EL (cell line): ENCODE results near the gene STX18.
"Not testable (repeated sequence)": the region's sequence is repeated elsewhere in the genome, so short reads cannot be mapped to it uniquely, and the experiment has no call there.

Source experiments
- DNase-seq: peaks from one replicate; pipeline ENCODE4 v3.0.0-alpha.2; 2016

The STX18 gene

DNA sequence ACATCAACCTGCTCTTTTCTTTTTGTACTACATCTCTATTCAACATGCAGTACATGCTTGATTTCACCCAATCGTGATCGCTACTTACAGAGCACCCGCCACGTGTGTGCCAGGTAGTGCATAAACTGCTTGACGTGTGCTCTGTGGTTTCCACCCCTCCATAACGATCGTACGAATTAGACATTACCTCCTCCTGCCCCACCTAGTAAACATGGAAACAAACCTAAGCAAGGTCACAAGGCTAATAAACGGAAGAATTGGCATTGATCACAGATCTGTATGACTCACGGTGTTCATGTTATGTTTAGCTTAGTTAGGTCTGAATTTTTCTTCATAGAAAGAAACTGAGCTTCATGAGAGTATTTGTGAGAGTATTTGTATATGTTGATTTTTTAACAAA lies 64.1 kb downstream of the STX18 start:
- DNase-seq: no peak

DNA sequence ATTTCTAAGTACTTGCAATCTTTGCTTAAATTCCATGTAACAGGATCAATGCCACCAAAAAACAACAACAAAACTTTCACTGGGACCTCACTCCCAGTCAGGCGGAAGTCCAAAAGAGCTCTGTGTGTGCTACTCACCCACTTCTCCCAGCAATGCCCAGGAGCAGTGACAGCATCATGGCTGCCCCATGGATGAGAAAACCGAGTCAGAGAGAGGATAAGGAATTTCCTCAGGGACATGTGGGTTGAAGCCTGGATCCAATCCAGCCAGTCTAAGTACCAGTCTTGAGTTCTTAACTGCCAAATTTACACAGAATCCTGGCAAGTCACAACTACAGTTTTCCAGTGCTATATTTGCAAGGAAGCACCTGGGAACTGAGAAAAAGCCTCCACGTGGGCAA lies 64.5 kb downstream of the STX18 start:
- peak; percentile 21 for DNase-seq

DNA sequence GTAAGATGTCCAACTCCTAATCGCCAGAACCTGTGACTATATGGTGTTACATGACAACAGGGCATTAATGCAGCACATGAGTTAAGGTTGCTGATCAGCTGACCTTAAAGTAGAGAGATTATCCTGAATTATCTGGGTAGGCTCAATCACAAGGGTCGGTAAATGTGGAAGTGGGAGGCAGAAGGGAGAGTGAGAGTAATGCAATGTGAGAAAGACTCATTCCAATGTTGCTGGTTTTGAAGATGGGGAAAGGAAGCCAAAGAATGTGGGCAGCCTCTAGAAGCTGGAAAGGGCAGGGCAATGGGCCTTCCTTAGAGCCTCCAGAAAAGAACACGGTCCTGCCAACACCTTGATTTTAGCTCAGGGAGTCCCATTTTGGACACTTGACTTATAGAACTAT lies 67.4 kb downstream of the STX18 start:
- no peak for DNase-seq

DNA sequence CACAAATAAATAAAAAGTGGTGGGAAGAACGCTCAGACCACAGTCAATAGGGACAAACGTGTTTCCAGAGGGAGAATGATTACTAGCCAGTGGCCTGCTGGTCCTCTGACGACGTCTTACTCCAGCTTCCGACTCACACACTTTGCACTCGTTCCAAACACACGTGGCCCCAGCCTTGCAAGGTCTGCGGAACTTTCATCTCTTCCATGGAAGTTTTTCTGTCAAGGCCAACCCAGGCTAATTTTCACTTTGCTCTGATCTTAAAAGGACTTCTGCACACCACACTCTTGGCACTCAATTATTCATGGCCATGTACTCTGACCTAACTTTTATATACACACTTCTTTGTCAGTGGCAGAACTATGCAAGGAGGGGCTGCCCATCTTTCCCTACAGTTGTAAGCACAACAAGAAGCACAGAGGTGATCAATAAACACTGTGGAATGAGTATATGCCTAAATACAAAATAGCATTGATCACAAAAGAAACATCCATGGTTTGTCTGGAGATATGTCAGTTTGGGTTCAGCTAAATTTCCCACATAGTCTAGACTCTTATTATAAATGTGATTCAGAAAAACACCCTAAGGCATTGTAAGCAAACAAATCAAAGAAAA lies 69.4 kb downstream of the STX18 start:
- DNase-seq: no peak

DNA sequence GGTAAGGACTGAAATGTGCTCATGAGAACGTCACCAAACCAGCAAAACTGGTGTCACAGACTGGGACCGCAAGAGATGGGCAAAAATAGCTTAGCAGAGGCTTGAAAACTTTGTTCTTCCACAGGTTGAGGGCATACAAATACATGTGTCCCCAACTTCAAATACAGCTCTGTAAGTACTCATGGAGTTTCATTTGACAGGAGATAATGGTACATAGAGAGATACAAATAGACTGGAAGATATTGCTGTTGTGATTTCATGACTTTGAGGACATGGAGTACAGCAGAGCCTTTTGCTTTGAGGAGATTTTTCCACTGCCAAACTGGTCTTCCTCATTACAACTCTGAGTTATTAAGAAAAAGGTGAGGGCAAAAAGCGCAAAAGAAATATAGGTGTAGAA lies 70.7 kb downstream of the STX18 start:
- DNase-seq: no peak

DNA sequence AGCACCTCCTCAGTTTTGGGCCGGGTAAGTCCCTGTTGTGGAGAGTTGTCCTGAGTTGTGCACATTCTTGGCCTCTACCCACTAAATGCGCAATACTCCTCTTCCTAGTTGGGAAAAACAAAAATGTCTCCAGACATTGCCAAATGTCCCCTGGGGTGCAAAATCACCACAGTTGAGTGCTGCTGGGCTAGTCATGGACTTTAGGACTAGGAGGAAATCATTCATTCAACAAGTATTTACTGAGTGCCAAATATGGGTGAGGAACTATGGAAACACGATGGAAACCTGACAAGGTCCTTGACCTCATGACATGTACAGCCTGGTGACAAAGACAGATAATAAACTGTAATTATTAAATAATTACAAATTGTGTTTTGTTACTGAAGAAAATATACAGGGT lies 71.6 kb downstream of the STX18 start:
- DNase-seq: no peak

DNA sequence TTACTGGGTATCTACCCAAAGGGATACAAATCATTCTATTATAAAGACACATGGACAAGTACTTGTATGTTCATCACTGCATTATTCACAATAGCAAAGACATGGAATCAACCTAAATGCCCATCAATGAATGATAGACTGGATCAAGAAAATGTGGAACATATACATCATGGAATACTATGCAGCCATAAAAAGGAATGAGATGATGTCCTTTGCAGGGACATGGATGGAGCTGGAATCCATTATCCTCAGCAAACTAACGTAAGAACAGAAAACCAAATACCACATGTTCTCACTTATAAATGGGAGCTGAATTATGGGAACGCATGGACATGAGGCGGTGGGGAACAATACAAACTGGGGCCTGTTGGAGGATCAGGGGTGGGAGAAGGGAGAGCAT lies 76.6 kb downstream of the STX18 start:
- not testable (repeated sequence) for DNase-seq

DNA sequence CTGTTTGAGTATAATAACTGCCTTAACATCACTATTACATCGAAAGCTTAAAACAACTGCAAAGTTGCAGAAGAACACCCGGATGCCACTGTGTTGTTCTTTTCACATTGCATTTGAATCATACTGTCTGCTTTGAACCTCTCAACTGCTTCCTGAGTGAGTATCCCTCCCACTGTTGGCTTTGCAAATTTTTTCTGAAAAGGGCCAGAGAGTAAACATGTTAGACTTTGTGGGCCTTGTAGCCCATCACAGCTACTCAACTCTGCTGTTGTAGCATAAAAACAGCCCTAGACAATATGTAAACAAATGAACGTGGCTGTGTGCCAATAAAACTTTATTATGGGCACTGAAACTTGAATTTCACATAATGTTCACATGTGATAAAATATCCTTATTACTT lies 78.9 kb downstream of the STX18 start:
- DNase-seq: no peak

DNA sequence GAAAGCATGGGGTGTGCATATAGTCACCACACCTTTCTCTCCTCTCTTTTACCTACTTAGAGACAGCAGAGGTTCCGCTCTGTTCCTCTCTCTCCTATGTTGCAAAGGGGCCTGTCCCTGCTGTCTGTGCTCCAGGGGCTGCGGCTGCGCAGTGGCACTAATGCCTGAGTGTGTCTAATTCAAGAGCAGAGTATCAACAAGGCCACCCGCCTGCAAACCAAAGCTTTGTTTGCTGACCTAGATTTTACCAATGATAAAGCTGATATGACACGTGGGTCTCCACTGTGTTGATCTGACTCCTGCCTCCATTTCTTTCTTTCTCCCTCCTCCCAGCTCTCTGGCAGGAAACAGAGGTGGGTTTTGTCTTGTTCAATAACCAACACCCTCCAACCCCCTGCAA lies 80.0 kb downstream of the STX18 start:
- DNase-seq: no peak

DNA sequence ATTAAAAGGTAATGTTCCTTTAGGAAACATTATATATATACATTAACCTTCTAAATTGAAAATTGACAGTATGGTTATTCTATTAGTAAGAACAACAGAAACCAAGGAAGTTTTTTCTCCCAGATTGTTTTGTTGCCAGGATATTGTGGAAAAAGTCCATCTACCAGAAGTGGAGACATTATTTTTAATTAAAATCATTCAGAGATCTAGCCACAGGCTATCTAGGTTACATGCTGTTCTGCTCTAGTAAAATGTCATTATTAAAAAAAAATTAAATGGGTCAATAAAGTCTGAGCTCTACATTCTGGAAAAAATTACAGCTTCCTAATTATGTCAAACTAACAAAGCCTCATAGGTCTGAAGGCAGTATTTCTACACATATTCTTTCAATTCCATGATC lies 80.7 kb downstream of the STX18 start:
- DNase-seq: no peak

DNA sequence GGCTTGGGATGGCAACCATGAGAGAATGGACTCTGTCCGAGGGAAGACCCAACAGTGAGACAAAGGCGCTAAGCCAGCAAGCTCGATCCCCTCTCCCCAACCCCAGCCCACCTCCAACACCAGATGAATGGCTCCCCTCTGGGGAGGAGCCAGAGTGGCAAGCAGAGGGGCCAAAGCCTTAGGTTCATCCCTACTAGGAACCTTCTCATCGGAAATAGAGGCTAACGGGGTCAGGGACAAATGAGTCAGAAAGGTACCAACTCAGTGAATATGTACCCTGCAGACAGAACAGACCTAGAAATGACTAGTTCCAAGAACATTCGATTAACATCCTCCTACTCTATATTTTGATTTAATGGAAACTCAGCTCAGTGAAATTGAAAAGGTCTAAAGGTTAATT lies 81.1 kb downstream of the STX18 start:
- DNase-seq: no peak

DNA sequence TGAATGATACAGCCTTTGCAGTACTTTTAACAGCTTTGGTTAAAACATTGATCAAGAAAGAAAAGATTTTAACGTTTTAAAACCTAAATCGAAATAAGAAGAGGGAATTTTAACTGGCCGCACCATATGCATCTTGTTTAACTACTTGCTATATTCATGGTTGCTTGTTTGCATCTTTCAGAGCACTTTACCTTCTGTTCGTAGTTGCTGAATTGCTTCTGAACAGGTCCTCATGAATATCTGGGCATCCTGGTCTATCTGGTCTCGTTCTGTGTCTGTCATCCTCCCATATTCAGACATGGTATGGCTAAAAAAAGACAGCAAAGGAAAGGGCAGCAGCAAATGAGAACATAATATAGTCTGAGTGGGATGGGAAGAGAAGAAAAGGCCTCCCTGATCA lies 82.7 kb downstream of the STX18 start:
- DNase-seq: no peak

DNA sequence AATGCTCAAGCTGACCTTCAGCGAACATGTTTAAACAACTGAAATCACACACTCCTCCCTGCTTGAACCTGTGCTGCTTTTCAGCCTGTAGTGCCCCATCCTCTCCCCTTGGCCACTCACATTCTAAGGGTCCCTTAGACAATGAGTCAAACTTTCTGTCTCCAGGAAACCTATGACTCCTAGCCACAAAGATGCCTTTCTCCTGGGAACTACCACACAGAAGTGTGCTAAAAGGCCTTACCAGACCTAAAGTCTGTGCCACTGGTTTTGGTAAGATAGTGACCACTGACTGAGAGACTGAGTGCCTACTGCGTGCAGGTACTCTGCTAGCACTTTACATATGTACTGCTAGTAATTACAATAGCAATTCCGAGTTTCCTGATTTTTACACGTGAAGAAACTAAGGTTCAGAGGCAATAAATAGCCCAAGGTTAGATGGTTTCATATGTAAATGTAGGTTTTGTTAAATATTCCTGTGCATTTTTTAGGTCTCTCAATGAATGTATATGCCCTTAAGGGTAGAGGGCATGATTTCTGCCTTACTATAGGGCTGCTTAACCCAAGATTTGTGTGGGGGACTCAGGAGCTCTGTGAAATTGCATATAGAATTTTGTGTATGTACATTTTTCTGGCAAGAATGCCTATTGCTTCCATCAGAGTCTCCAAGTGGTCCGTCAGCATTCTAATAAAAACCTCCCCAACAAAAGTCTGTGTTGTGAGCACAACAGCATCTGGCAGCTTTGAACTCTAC lies 83.9 kb downstream of the STX18 start:
- peak; percentile 60 for DNase-seq

DNA sequence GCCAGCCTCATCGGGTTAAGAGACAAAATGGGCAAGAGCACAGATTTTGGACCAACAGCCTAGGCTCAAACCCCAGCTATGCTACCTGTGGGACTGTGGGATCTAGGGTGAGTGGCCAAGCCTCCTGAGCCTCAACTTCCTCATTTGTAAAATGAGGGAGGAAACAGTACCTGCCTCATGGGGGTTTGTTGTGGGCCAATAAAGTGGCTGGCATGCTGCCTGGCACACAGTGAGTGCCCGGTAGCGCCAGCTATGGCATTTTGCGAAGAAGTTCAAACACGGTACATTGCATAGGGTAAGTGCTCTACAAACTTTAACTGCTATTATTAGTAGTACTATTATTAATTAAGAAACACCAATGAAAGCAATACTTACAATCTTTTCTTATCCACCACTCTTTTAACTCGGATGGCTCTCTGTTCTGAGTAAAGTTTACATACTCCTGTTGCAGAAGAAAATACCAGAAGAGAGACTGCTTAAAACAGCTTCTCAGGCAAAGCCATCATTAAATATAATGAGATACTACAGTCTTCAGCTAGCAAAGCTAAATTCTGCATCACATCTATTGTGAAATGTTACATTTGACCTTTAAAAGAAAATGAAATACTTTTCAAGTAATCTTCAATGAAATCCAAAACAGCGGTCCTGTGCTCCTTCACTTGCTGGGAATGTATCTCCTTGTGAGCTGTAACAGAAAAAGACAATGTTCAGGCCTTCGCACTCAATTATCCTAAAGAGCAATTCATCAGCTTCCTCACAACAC lies 84.9 kb downstream of the STX18 start:
- DNase-seq: no peak

DNA sequence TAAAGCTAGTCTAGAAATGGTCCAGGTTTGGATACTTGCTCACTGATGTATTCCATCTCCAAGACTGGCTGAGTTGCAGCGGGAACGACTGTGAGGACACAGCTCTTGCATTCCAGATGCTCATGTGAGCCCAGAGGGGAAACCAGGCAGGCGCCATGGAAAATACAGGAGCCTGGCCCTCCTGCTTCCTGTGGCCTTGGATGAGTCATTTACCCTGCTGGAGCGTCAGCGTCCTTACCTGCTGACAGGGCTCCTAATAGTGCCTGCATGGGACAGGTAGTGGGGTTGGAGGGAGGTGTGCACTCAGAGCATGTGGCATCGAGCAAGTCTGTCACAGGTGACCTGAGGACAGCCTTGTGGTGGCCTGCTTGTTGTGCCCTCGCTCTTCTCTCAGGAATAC lies 85.5 kb downstream of the STX18 start:
- DNase-seq: peak; percentile 17

DNA sequence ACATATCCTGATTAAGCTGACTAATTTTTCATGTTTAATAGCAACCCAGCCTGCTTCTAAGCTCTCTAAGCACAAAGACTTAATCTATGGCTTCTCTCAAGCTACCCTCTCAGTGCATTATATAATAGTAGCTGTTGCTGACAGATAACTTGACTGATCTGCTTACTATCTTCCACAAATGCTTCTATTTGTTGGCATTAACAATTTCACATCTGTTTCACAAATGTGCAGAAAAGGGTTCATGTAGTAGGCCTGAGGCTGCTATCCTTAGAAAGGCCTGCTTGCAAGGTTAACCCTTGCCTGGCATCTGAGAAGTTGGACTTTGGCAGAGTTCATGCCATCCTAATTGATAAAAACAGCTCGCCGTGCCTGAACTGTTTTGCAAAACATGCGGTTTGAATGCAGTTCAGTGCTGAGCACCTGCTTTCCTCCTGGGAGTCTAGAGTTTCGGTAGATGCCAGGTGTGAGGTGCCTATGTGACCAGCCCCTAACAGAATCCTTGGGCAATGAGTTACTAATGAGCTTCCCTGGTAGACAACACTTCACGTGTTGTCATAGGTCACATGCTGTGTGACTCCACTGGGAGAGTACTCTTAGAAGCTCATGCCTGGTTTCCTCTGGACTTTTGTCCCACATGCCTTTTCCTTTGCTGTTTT lies 86.5 kb downstream of the STX18 start:
- no peak for DNase-seq

DNA sequence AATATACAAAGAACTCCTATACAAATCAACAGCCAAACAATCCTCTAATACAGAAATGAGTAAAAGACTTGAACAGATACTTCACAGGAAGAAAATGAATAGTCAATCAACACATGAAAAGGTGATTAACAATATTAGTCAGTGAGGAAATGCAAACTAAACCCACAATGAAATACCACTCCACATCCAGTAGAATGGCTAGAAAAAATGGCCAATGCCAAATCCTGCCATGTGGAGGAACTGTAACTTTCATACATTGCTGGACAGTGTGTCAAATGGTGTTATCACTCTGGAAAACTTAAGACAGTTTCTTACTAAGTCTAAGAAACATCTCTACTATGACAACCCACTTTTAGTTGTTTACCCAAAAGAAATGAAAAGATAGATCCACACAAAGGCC lies 95.4 kb downstream of the STX18 start:
- DNase-seq: peak; percentile 32

DNA sequence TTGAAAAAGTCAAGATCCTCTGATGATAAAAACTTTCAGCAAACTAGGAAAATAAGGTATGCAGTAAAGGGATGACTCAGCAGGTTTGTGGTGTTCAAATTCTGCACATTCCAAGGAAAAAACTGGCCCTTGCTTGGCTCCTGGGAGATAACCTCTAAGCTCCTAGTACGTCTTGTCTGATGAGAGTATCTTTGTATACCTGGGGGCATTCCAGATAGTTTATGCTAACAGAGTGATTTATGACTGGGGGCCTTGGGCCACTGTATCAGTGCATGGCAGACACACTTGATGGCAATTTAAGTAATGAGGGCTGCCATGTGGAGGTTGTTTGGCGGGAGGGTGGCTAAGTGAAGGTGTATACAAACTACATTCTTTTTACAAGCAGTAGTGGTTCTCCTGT lies 98.0 kb downstream of the STX18 start:
- DNase-seq: peak; percentile 63

DNA sequence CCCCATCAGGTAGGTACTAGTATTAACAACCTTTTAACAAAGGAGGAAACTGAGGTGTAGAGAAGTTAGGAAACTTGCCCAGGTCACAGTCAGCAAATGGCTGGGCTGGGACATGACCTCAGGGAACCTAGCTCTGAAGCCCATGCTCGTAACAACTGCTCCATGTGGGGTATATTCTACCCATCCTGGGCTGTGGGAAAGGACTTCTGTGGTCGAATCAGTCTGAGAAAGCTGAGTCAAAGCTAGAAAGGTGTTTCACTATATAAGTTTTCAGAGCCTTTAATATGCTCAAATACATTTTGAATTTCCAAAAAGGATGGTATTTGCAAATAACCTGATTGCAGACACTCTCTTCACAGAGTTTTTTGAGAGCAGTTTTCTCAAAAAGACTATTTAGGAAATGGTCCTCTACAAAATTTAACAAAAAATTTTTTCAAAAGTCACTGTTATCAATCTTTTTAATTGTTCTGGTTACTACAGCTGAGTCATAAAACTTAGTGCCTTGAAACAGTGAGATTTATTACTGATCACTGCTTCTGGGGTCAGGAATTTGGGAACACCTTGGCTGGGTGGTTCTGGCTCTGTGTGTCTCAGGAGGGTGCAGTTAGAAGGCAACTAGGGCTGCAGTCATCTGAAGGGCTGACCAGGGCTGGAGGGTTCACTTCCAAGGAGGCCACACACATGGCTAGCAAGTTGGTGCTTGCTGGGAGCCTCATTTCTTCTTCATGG lies 101.4 kb downstream of the STX18 start:
- DNase-seq: no peak

DNA sequence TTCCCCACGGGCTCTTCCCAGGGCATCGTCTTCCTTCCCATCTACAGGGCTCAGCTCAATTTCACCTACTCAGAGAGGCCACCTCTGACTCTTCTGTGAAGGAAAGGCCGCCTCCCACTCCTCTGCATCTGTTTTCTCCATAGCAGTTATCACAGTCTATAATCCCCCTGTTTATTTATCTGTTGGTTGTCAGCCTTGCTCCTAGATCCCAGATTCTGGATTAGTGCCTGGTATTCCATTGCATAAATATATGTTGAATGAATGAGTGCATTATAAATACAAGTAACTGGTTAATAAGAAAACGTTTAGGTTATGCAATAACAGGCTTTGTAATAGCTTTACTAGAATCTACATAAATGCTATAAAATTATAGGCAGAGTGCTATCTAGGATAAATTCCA lies 102.1 kb downstream of the STX18 start:
- no peak for DNase-seq

DNA sequence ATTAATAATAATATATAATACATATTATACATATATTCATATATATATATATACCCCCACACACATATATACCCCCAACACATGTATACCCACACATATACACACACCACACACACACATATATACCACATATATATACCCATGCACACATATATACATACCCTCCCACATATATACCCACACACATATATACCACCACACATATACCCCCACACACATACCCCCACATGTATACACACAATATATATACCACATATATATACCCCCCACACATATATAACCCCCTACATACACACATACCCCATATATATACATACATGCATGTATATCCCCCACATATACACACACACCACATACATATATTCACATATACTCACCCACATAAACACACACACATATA lies 103.0 kb downstream of the STX18 start:
- DNase-seq: no peak

DNA sequence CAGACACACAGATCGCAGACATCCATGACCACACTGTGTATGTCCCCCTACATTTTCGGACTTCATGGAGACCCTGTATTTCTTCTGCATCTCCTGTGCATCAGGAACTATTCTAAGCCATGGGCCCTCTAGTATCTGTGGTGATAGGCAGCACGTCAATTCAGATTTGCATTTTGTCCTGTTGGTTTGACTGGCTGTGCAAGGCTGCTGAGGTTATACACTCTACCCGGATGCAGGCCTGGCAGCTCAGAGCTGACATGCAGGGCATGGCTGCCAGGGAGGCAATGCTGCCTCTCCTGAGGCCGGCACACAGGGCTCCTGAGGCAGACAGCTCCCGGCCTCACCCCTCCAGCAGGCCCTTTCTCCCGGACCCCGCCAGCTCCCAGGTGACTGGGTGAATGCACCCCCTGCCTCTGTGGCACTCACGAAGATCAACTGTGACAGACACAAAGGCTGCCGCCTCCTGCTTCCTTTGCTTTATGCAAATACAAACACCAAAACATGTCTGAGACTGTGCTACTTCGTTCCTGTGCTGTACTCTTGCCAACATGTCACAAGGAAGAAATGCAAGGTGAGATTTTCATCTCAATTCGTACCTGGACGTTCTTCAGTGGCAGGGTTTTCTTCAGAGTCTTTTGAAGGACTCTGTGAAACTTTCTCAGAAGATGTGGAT lies 103.9 kb downstream of the STX18 start:
- DNase-seq: no peak
